Urinary bladder (tissue), 4 donors: Measurements from ENCODE around the gene MAP4K4. TPM values are rescaled to one million over a fixed set of nuclear protein-coding genes. Genes with fewer than 3 reads are reported as not detected.

Source experiments
- DNase-seq: peaks from one replicate; pipeline ENCODE4 v3.0.0-alpha.2; 2015; ENCODE audit errors: extremely low spot score
- H3K27ac ChIP-seq: one replicate; pipeline ENCODE4 v1.5.1; 2013; ENCODE audit warnings: low read depth, mild to moderate bottlenecking, moderate library complexity
- H3K36me3 ChIP-seq: one replicate; pipeline ENCODE4 v1.6.1; 2013; ENCODE audit warnings: mild to moderate bottlenecking, moderate library complexity; ENCODE audit not compliant: insufficient read depth
- H3K4me1 ChIP-seq: one replicate; pipeline ENCODE4 v1.6.1; 2013; ENCODE audit warnings: mild to moderate bottlenecking, moderate library complexity; ENCODE audit not compliant: insufficient read depth
- H3K4me3 ChIP-seq: one replicate; pipeline ENCODE4 v1.5.1; 2013; ENCODE audit warnings: low read depth, low read length
- WGBS: extraction: QIAGEN DNeasy Blood & Tissue Kit; methylation state at CpG from one replicate; pipeline ENCODE4 v1.1.7; 2013; 5-methylcytosine and 5-hydroxymethylcytosine counted together
- polyA plus RNA-seq: library from polyadenylated mRNA; stranded (reverse); fragments of 200-250 nt; gene quantifications from one replicate; pipeline ENCODE4 v1.2.3, GENCODE V29; 2013
- total RNA-seq: library from RNA; depleted of rRNA; stranded (reverse); fragments of >200 nt; gene quantifications from one replicate; pipeline ENCODE4 v1.2.3, GENCODE V29; 2014
- donor health status: healthy with polysubstance abuse.
- donor health status: healthy.

Gene MAP4K4
- total and polyA plus RNA-seq, 2 donors, result 26.5 to 75.7 TPM

DNA sequence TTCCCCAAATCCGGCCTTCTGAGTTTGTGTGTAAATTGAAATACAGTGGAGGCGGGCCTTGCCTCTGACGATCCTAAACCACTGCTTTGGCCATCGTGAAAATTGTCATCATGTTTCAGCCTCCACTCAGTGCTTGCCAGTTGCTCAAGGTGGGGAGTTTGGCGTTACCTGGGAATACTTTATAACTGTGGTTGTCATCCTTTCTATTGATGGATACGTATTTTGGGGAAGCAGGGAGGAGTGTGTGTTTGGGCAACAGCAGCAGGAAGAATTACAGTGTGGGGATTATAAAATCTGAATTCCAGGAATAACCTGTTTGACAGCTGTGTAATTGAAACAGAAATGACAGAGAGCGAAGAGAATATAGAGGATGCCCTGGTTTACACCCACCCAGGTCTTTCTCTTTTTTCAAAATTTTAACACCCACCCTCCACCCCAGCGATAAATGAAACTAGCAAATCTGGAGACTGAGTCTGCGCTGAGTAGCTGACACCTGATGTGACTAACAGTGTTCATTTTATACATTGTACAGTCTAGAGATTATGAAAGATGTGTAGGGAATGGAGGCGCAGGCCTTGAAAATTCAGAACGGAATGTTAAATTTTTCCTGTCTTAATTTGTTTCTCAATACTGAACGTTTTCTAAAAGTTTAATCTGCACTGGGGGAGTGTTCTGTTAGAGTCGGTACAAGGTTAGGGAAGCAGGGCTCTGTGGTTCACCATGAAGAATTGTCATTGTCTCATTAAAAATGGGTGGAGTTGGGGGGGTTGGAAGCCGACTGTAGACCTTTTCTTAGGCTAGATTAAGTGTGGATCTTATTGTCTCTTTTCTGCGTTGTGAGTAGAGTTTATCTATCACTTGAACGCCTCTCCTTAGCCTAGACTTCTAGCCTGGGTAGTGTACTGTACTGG is 1.6 kb downstream of the MAP4K4 start:
- WGBS, result 13% methylated on average over 16 of the region's 16 CpGs
- DNase-seq, result no peak
- no peak overlapping the region for H3K27ac ChIP-seq
- H3K4me1 ChIP-seq, result peaks cover 2% of the 10 kb centered on the region
- H3K4me3 ChIP-seq, result peak overlapping the region; percentile 86
- no peaks in the 10 kb centered on the region for H3K36me3 ChIP-seq

DNA sequence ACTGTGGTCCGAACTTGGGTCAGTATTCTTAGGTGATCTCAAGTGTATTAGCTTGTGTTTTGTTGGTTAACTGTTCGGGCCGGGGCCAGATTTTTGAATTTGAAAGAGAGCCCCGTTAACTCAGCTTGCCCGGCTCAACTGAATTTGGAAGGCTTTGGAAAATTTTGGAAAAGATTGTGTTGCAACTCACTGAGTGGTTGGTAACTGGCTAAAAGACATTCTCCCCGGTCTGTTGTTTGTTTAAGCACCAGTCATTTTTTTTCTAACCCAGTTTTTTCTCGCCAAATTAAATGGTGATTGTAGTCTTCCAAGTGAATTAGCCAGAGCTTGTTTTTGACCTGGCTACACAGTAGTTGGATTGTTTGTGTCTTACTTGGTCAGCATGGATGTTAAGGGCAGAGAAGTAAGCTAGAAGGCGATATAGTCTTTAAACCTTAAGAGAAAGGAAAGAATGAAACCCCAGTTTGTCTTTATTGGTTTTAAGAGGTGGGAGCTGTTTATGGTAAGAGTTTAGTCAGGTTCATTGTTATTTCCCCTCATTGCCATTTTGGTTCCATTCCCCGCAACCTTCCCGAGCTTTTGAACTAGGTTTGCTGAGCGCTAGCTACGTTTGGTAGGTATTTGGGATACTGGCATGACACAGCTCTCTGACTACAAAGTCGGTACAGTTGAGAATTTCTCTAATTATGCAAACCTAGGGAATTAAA is 2.4 kb downstream of the MAP4K4 start:
- Histone ChIP-seq H3K4me3 (peak overlapping the region; percentile 86), H3K27ac (no peak overlapping the region), H3K36me3 (no peaks in the 10 kb centered on the region), H3K4me1 (peaks cover 2% of the 10 kb centered on the region)
- DNase-seq, result no peak
- 26% methylated on average over 13 of the region's 13 CpGs for WGBS

DNA sequence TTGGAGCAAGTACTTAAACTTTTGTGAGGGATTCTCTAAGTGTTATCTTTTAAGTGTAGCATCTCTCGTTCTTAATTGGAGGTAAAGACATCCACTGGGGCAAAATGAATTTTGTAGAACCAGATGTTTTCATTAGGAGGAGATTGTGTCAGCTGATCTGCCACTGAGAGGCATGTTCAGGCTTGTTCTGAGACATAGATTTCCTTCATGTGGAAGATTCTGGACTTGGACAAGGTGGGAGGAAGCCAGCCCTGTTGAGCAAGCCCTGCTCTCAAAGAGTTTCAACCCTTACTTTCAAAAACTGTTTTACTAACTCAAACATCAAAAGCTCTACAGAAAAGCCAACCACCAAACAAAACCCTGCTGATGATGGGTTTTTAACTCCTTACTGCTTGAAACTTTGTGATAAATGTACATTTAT is 6.5 kb downstream of the MAP4K4 start:
- no peak overlapping the region for H3K4me3 ChIP-seq
- DNase-seq, result no peak
- 79% methylated on average over 1 of the region's 1 CpG for WGBS
- peaks cover 4% of the 10 kb centered on the region for H3K4me1 ChIP-seq
- H3K27ac ChIP-seq, result no peak overlapping the region
- H3K36me3 ChIP-seq, result no peaks in the 10 kb centered on the region

DNA sequence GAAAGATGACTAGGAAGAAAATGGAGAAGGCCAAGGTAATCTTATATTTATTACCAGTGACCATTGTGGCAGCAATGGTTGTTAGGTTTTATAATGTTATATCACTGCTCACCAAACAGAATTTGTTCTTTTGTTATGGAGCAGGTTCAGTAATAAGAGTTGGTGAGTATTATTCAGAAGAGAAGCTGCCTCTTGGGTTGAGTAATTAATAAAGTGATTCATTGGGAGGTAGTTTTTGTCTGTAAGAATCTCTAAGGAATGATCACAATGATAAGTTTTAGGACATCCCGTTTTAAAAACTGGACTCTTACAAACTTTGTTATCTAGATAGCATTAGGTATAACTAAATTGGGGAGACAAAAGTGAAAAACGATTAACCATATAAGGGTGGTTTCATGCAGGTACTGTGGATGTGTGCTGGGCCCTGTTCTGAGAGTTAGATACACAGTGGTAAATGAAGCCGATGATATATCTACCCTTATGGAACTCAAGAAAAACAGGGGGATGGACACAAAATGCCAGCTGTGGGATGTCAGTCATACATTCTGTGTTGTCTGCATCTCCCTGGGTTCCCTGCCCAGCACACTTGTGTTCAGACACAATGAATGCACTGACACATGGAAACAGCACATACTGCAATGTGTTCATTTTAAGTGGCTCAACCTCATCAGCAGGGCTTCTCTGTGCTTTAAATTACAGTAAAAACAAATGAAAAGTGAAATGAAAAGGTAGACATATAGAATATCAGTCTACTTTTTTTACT is 7.5 kb downstream of the MAP4K4 start:
- H3K27ac ChIP-seq, result no peak overlapping the region
- 65% methylated on average over 3 of the region's 3 CpGs for WGBS
- no peak overlapping the region for H3K4me3 ChIP-seq
- H3K36me3 ChIP-seq, result no peaks in the 10 kb centered on the region
- DNase-seq, result no peak
- H3K4me1 ChIP-seq, result peaks cover 3% of the 10 kb centered on the region

DNA sequence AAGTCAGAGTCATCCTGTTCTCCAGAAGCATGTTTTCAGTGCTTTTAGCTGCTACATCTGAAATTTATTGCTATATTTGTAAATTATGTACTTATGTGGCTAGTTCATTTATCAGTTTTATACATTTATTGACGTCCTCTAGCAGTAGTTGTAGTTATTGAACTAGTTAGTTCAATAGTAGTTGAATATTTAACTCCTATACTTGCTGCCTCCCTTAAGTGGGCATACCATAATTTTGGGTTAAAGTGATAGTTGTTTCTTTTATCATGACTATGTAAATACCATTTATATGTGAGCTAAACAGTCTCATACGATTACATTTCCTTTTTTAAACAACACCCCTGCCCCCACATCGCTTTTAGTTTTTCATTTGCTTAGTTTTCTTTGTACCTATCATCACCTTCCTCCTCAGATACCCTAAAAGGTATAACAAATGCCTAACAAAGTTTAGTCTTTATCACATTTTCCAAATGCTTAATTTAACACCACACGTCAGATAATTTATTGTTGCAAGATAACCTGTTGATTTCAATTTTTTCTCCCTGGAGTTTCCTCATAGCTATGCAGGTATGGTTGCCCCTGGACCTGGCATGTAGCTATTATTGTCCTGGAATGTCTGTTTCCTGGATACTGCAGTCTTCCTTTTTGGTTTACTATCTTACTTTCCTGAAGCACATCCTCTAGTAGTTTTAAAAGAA is 8.8 kb downstream of the MAP4K4 start:
- WGBS, result 85% methylated on average over 4 of the region's 4 CpGs
- H3K4me3 ChIP-seq, result no peak overlapping the region
- no peak for DNase-seq
- no peaks in the 10 kb centered on the region for H3K36me3 ChIP-seq
- H3K27ac ChIP-seq, result no peak overlapping the region
- peaks cover 5% of the 10 kb centered on the region for H3K4me1 ChIP-seq

DNA sequence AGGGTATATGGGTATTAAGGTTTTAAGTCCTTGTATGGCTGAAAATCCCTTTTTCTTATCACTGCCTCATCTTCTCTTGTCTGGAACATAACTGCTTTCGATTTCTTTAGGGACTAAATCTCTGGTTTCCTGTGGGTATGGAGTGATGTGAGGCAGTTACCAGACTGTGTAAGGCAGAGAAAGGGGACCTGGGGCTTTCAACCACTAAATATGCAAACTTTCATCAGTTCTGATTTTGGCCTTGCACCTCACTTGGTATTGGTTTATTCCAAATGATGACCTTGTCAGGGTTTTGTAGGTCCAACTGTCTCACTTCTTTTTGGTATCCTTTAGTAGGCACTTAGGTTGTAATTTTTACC is 9.3 kb downstream of the MAP4K4 start:
- H3K27ac ChIP-seq, result no peak overlapping the region
- no peak for DNase-seq
- 40% methylated on average over 1 of the region's 1 CpG for WGBS

DNA sequence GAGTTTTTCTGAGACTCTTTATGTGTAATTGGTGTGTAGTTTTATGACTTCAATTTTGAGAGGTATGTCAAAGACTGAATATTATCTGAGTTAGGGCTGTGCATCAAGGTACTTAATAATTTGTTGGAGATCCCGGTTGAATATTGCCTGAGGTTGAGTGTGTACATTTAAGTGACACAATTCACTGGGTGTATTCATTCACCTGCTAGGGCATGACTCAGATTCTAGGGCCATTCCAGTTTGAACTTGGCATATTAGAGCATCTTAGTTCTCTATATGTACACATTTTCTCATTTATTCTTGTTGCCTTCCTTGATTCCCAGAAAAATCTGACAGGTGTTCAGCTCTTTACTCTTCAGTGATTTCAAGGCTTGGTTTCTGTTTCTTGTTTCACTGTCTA is 12.5 kb downstream of the MAP4K4 start:
- DNase-seq, result no peak
- no peaks in the 10 kb centered on the region for H3K36me3 ChIP-seq
- no peak overlapping the region for H3K4me3 ChIP-seq
- no peak overlapping the region for H3K27ac ChIP-seq
- H3K4me1 ChIP-seq, result peaks cover 5% of the 10 kb centered on the region
- WGBS, result 70% methylated on average over 1 of the region's 1 CpG

More for the DNA sequence above, 9.3 kb downstream of the MAP4K4 start:
- Histone ChIP-seq H3K36me3 (no peaks in the 10 kb centered on the region), H3K4me1 (peaks cover 5% of the 10 kb centered on the region), H3K4me3 (no peak overlapping the region)

DNA sequence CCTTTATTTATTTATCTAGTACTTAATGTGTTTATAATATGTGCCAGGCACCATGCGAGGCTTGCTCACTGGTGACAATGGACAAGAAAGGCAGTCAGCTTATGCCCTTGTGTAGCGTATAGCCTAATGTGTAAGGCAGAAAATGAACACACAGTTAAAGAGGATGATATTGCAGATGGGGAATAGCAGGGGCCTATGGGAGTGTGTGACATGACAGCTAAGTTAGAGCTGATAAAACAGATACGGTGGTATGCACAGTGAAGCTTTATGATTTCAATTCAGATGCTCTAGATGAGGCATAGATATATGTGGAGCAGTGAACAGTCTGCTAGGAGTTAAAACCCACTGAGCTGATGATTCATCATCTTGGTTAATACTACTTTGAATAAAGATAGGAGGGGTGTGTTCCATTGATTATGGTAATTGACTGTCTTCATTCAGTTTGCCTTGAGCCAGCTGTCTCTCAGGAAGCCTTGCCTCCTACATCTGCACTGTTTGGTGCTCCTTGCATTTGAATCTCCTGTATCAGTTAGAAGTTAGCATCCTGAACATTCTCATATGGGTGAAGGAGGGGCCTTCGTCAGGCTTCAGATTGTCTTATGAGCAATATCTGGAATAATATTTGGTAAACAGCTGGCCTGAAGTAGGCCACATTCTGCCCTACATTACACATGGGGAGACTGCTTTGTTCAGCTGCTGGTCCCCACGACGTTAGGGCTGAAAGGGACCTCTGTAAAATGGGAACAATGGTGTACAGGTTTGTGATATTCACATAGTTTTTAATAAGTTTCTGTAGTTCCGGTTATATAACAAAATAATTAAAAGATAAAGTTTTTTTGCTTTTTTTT is 13.2 kb downstream of the MAP4K4 start:
- H3K36me3 ChIP-seq, result no peaks in the 10 kb centered on the region
- H3K27ac ChIP-seq, result no peak overlapping the region
- DNase-seq, result no peak
- WGBS, result 50% methylated on average over 7 of the region's 7 CpGs
- peaks cover 4% of the 10 kb centered on the region for H3K4me1 ChIP-seq
- H3K4me3 ChIP-seq, result no peak overlapping the region

DNA sequence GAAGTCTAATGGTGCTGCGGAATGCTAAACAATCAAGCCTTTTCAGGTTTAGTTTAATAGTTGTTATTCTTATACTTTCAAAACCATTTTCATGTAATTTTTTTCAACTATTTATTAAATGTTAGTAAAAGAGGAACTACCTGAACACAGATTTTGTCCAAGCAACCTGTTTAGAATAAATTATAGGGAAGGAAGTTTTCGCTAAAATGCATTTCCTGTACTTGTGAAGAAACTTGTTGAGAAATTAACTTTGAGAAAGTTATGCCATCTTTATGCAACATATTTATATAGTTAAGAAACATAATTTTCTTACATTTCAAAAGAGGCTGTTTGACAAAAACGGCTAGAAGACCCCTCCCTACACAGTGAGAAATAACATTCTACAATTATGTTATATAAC is 16.6 kb downstream of the MAP4K4 start:
- DNase-seq, result no peak
- Histone ChIP-seq H3K27ac (no peak overlapping the region), H3K4me3 (no peak overlapping the region), H3K36me3 (no peaks in the 10 kb centered on the region), H3K4me1 (peaks cover 4% of the 10 kb centered on the region)
- 84% methylated on average over 3 of the region's 3 CpGs for WGBS

DNA sequence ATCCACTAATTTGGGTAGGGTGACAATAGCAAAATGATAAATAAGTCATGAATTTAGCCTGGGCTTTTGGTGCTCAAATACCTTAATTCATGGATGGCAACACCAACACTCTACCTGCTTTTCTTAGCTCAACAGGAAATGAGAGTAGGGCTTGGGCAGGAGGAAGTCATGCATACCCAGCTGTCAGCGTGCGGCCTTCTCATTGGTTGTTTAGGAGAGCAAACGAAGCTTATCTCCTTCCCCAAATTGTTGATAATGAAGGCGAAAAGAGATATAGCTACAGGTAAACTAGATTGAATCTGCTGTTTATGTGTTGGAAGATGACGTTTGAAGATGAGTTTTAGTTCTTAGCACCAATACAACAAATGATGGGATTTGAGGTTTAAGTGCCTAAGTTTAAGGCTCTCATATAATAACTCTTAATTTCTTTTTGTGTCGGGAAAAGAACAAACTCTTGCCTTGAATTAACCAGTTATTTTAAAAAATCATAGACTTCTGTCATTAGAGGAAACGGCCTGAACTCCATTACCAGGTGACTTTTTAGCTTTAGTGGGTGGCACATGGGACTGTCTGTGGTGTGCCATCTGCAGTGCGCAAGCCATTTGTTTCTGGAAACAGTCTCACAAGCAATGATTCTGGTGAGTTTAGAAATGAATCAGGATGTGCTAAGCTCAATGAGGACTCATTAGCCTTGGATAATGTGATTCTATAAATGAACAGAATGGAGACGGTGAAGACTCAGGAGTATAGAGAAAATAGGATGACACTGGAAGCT is 19.8 kb downstream of the MAP4K4 start:
- Histone ChIP-seq H3K4me3 (no peak overlapping the region), H3K27ac (no peak overlapping the region), H3K4me1 (peaks cover 5% of the 10 kb centered on the region), H3K36me3 (no peaks in the 10 kb centered on the region)
- no peak for DNase-seq
- WGBS, result 86% methylated on average over 9 of the region's 9 CpGs

DNA sequence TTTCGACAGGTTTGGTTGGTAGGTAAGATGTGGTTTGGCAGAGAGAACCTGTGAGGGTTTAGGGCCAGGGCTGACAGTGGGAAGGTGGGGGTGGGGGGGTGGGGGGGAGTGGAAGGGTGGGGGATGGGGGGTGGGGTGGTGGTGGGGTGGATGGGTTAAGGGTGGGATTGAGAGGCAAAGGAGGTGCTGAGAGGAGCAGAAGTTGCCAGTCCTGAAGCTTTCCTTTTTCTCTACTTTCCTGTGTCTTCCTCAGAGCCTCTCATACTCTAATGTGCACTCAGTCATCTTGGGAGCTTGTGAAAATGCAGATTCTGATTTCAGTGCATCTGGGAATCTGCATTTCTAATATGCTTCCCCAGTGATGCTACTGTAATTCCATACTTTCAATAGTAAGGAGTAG is 21.0 kb downstream of the MAP4K4 start:
- Histone ChIP-seq H3K4me3 (no peak overlapping the region), H3K27ac (no peak overlapping the region), H3K4me1 (peaks cover 5% of the 10 kb centered on the region), H3K36me3 (no peaks in the 10 kb centered on the region)
- 100% methylated on average over 1 of the region's 1 CpG for WGBS
- no peak for DNase-seq

DNA sequence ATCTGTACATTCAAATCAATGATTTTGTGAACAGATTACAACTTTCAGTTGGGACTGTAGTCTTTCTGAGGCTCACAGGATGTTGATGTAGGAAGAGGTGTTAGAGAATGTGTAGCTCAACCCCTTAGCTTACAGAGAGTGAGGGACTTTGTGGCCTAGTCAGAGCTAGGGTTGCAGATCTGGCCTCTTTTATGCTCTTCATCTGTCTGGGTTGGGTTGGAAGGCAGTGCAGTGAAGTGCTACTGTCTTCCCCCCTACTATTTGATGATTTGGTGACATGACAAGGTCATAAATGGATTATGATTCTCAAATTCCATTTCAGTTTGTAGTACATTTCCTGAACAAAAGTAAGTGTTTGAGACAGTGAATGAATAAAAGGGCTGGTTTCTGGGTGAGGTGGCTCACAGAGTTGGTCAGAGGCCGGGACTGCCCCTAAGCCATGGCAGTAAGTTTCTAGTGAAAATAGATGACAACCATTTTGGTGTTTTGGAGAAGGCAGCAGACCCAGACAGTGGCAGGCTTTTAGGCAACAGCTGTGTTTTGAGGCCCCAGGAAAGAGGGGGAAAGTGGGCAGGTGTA is 21.6 kb downstream of the MAP4K4 start:
- Histone ChIP-seq H3K36me3 (no peaks in the 10 kb centered on the region), H3K4me3 (no peak overlapping the region), H3K27ac (no peak overlapping the region), H3K4me1 (peaks cover 5% of the 10 kb centered on the region)
- WGBS, result 90% methylated on average over 1 of the region's 1 CpG
- DNase-seq, result no peak
